LNCAP (cell line): ENCODE results near the gene HIVEP3.

ENCODE experiments used
- CTCF ChIP-seq: fragments of 450-650 bp; IDR thresholded peaks from 2 replicates; pipeline ENCODE4 v1.5.1; 2017; ENCODE audit warnings: mild to moderate bottlenecking

HIVEP3 gene

DNA sequence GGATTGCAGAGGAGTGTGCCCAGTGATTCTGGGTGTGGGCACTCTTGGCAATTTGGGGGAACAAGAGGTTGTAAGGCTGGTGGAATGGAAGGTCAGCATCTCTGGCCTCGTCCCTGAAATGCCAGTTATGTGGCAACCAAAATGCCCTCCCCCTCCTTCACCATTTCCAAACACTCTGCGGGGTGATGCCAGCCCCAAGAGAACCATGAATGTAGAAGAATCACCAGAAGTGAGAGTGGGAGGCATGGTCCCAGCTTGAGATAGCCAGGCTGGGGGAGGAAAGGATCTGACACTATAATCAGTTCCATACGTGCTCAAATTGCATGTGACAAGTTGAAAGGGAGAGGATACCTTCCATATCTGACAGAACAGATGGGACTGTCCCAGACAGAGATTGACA, 345.5 kb downstream of the HIVEP3 start:
- TF ChIP-seq CTCF: no peak

DNA sequence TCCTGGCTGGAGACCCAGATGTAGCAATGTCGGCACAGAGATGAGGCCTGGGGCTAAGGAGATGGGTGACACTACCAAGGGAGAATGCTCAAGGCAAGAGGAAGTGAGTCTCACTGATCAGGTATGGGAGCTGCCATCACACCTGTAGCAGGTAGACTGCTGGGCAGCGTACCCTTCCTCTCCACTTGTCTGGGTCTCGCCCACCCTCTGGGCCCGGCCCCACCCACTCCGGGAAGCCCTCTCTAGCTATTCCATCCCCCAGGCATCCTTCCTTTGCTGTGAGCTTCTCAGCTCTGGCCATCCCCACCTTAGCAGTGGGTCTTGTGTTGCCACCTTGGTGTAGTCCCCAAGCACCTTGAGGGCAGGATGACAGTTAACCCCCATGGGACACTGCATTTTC, 346.5 kb downstream of the HIVEP3 start:
- no peak for TF ChIP-seq CTCF

- no peak for TF ChIP-seq CTCF
Measured at GRCh38 chr1:41571041-41571440, 347.7 kb downstream of the HIVEP3 start.

DNA sequence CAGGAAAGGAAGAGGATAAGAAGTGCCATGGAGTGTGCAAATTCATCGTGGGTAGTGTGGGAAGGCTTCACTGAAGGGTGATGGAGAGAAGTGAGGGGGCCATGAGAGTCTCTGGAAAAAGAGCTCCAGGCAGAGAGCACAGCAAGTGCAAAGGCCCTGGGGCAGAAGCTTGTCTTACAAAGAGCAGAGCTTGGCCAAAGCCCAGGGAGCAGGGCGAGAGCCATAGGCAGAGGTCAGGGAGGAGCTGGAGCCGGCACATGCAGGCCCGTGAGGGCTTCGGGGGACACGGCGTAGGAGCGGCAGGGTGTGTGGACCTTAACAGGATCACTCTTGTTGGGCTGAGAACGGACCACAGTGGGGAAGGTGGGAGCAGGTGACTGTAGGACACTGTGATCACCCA, 350.5 kb downstream of the HIVEP3 start:
- TF ChIP-seq CTCF: no peak

DNA sequence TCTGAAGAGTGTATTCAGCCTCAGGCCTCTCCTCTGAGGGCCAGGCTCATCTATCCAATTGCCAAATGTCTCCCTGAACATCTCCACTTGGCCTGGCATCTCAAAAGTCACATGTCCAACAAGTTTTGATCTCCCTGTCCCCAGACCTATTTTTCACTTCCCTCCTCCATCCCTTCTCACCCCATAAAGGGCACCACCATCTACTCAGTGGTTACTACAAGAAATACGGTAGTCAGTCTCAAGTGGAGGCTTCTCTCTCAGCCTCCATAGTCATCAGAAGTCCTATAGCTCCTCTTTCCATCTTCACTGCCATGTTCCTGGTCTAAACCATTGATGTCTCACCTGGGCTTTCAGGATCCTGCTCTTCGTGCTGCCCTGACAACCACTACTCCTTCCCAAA, 351.8 kb downstream of the HIVEP3 start:
- TF ChIP-seq CTCF: no peak

GRCh38 chr1:41566274-41566885, 352.3 kb downstream of the HIVEP3 start:
- no peak for TF ChIP-seq CTCF

DNA sequence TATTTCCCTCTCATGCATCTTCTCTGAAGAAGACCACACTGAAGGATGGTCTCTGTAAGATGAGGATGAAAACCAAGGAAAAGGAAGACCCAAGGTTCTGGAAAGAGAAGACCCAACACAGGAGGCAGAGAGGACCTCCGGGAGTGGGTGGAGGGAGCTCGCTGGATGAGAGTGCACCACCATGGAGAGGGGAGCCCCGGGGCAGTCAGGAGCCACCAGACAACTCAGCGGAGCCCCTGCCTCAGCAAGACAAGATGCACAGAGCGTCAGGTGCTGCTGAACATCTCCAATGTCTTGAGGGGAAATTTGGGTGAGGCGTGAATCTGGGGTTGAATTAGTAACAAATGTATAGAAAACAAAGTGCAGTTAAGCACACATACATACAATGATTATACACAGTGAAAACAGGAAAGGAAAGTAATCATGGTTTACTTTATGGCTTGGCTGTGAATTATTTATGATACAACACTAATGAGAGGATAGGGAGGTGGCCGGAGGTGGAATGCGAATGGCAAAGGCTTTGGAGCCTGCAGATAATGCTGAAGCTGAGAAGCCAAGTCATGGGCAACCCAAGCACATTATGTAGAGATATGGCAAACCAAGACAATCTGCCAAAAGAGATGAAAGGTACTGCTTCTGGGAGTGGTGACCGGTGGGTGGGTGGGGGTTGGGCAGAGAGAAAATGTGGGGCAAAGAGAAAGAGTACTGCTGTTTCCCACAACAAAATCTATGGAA, 353.8 kb downstream of the HIVEP3 start:
- TF ChIP-seq CTCF: no peak

DNA sequence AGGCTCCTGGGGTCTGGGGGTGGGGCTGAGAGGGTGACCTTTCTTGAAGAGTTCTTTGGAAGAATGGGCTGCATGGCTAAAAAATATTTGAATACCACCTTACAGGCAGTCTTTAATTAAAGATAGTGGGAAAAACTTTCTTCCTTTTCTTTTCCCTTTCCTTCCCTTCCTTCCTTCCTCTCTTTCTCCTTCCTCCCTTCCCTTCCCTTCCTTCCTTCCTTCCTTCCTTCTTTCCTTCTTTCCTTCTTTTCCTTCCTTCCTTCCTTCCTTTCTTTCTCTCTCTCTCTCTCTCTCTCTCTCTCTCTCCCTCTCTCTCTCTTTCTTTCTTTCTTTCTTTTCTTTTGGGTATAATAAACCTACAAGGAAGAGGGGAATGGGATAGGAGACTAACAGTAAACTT, 356.4 kb downstream of the HIVEP3 start:
- no peak for TF ChIP-seq CTCF
